ENCODE results near the gene B4GALT2.

B4GALT2 gene

DNA sequence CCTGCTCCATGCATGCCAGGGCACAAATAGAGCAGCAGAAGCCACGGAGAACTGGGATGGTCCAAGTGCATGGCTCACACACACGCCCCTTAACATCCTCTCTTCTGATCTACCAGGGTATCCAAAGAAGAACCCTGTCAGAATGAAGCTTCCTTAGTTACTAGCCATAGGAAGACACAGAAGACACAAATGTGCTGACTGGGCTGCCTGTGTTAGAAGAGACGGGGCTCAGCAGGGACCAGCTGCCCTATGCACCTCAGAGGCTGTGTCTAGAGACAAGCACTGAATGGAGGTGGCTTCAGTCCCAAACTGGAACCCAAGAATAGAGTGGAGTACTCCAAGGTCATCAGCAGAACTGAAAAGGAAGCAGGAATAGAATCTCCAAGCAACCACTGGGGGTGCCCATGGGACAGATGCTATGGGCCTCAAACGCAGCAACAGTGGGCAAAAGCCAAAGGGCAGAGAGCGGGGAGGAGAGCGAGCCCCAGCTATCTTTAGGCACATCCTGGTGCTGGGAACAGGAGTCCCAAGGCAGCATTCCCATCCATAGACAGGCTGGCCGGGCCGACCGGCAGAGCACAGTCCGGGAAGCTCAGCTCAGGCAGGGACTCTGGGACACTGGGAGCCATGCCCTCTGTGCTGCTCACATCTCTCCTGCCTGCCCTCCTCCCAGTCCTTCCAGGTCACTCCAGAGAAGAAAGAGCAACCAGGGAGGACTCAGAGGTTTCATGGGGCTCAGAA, 42.7 kb downstream of the B4GALT2 start:
- Histone ChIP-seq H3K36me3 (ENCODE audit: control insufficient read depth in 2 of 2, insufficient read depth in 2 of 2, low read length in 2 of 2) (peaks cover 0 to 3% of the 10 kb centered on the region in 2 donors), H3K9me3 (ENCODE audit: control insufficient read depth in 2 of 2, low read length in 2 of 2) (no peaks in the 10 kb centered on the region), H3K9ac (ENCODE audit: low read length in 2 of 2) (no peak overlapping the region), H3K4me1 (ENCODE audit: control insufficient read depth, insufficient read depth, low read length) (no peaks in the 10 kb centered on the region), H3K4me3 (ENCODE audit: low read length in 2 of 2) (no peak overlapping the region), H3K27me3 (ENCODE audit: control insufficient read depth in 1 of 2, insufficient read depth in 2 of 2, low read length in 2 of 2) (no peaks in the 10 kb centered on the region), H3K27ac (ENCODE audit: low read length) (no peak overlapping the region)

DNA sequence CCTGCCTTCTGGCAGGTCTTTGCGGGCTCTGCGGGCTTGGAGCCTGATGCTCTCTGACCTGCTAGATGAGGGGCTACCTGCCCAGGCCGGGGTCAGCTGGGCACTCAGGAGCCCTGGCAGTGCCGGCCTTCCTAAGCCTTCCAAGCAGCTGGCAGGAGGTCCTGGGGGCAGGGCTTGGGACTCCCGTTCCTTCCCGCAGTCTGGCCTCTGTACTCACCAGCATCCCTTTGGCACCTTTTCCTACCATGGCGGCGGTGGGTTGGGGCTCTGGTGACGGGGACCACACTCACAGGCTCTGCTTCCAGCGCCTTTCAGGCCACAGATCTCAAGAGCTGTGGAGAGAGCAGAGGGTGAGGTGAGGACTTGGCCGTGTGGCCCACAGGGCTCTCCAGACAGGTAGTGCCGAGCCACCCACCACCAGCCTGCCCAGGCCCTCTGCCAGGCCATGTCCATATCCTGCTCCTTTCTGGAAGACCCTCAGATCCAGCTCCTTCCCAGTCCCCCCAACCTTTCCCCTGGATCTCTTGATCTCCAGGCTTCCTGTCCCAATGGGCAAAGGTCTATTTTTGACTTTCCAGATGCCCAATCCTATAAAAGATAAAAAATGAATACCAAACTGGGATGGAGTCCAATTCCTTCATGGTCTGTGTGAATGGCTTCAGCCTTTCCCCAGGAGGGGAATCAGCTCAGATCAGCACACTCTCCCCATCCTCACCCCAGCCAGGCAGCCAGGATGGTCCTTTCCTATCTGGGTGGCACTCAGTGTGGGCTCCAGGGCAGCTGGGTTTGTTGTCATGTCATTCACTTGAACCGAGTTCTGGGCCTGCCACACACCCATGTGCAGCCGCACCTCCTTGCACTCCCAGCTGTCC, 45.3 kb downstream of the B4GALT2 start:
- H3K4me3 ChIP-seq (ENCODE audit: low read length in 2 of 2): no peak overlapping the region
- peaks cover 0 to 3% of the 10 kb centered on the region in 2 donors for H3K36me3 ChIP-seq (ENCODE audit: control insufficient read depth in 2 of 2, insufficient read depth in 2 of 2, low read length in 2 of 2)
- no peak overlapping the region for H3K27ac ChIP-seq (ENCODE audit: low read length)
- peaks cover 2% of the 10 kb centered on the region for H3K4me1 ChIP-seq (ENCODE audit: control insufficient read depth, insufficient read depth, low read length)
- H3K9ac ChIP-seq (ENCODE audit: low read length in 2 of 2): no peak overlapping the region
- no peaks in the 10 kb centered on the region for H3K27me3 ChIP-seq (ENCODE audit: control insufficient read depth in 1 of 2, insufficient read depth in 2 of 2, low read length in 2 of 2)
- no peaks in the 10 kb centered on the region for H3K9me3 ChIP-seq (ENCODE audit: control insufficient read depth in 2 of 2, low read length in 2 of 2)

DNA sequence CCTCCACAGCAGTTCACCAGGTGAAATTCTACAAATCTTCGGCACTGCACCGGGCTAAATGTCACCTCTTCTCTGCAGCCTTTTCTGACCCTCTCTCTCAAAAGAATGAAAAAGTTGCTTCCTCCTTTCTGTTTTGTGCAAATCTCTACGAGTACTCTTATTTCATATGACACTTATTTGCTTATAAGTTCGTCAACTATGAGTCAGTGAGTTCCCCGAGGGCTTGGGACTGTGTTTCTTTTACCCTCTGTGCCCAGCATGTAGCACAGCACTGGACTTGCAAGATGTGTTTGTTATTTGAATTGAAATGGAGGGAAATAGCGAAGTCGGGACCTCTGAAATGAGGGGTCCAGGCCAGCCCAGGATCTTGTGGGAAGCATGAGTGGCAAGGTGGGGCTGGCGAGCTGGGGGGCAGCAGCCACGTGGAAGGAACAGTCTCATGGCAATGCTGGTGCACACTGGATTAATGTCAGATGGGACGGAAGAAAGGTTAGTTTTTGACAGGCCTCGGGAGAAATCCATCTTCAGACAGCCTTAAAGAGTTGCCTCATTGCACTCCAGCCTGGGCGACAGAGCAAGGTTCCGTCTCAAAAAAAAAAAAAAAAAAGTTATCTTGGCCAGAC, 46.0 kb downstream of the B4GALT2 start:
- Histone ChIP-seq H3K27ac (ENCODE audit: low read length) (no peak overlapping the region), H3K9me3 (ENCODE audit: control insufficient read depth in 2 of 2, low read length in 2 of 2) (no peaks in the 10 kb centered on the region), H3K4me3 (ENCODE audit: low read length in 2 of 2) (no peak overlapping the region), H3K4me1 (ENCODE audit: control insufficient read depth, insufficient read depth, low read length) (peaks cover 7% of the 10 kb centered on the region), H3K9ac (ENCODE audit: low read length in 2 of 2) (no peak overlapping the region), H3K27me3 (ENCODE audit: control insufficient read depth in 1 of 2, insufficient read depth in 2 of 2, low read length in 2 of 2) (no peaks in the 10 kb centered on the region), H3K36me3 (ENCODE audit: control insufficient read depth in 2 of 2, insufficient read depth in 2 of 2, low read length in 2 of 2) (peaks cover 0 to 3% of the 10 kb centered on the region in 2 donors)

DNA sequence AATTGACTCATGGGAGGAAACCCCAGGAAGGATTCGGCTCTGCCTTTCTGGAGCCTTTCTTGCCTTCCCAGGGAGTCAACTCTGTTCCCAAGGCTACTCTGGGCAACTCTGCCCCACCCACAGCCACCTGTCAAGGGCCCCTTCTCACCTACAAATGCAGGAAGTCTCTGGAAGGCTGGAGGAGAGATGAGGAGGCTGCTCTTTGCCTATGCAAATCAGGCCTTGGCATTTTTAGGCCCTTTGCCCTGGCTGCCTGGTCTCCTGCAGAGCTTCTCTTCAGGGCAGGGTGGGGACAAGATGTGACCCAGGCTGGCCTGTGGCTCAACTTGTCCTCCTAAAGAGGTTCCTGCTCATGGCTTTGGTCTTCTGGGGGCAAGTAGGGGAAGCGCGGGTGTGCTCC, 46.8 kb downstream of the B4GALT2 start:
- peaks cover 7% of the 10 kb centered on the region for H3K4me1 ChIP-seq (ENCODE audit: control insufficient read depth, insufficient read depth, low read length)
- H3K9ac ChIP-seq (ENCODE audit: low read length in 2 of 2): no peak overlapping the region
- H3K4me3 ChIP-seq (ENCODE audit: low read length in 2 of 2): no peak overlapping the region
- peaks cover 0 to 3% of the 10 kb centered on the region in 2 donors for H3K36me3 ChIP-seq (ENCODE audit: control insufficient read depth in 2 of 2, insufficient read depth in 2 of 2, low read length in 2 of 2)
- H3K27ac ChIP-seq (ENCODE audit: low read length): no peak overlapping the region
- no peaks in the 10 kb centered on the region for H3K9me3 ChIP-seq (ENCODE audit: control insufficient read depth in 2 of 2, low read length in 2 of 2)
- H3K27me3 ChIP-seq (ENCODE audit: control insufficient read depth in 1 of 2, insufficient read depth in 2 of 2, low read length in 2 of 2): no peaks in the 10 kb centered on the region

DNA sequence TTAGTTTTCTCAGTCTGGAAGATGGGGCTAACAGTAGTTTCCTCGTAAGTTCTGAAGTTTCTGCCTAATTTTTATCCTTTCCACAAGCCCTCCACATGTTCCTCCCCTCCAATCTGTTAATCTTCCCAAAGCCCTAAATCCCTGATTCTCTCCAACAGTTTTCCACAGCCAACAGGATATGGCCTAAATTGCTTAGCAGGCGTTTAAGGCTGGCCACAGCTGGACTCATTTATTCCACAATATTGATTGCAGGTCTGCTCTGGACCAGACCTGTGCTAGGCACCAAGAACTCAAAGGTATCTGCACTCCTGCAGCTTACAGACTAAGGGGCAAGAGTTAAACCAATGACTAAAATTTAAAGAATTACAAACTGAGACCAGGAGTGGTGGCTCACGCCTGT, 48.3 kb downstream of the B4GALT2 start:
- H3K4me1 ChIP-seq (ENCODE audit: control insufficient read depth, insufficient read depth, low read length): peaks cover 20% of the 10 kb centered on the region
- H3K9me3 ChIP-seq (ENCODE audit: control insufficient read depth in 2 of 2, low read length in 2 of 2): no peaks in the 10 kb centered on the region
- H3K27ac ChIP-seq (ENCODE audit: low read length): no peak overlapping the region
- no peak overlapping the region for H3K9ac ChIP-seq (ENCODE audit: low read length in 2 of 2)
- H3K4me3 ChIP-seq (ENCODE audit: low read length in 2 of 2): no peak overlapping the region
- no peaks in the 10 kb centered on the region for H3K36me3 ChIP-seq (ENCODE audit: control insufficient read depth in 2 of 2, insufficient read depth in 2 of 2, low read length in 2 of 2)
- no peaks in the 10 kb centered on the region for H3K27me3 ChIP-seq (ENCODE audit: control insufficient read depth in 1 of 2, insufficient read depth in 2 of 2, low read length in 2 of 2)

DNA sequence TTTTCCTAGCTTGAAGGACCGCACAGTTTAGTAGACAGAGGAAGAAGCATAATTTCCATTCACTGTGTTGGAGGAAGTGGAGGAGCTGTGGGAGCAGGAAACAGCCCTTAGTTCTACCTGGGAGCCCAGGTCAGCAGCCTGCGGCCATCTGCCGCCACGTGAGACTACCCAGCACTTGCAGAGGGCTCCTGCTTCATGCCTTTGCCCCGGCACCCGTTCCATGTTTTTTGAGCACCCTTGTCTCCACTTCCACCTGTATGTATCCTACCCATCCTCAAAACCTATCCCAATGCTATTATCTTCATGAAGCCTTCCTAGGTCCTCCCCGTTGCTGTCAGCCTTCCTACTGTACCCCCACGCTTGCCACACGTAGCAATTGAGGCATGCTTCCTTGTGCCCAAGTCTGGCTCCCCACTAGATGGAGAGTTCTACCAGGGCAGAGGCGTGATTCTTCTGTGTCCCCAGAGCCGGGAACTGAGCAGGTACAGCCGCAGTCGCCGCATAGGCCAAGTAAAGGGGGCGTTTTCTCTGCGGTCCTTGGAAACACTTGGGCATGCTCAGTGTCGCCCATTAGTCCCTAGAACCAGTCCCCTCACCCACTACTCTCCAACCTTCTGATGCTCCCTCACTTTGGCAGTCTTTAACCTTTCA, 50.4 kb downstream of the B4GALT2 start:
- Histone ChIP-seq H3K9ac (ENCODE audit: low read length in 2 of 2) (peak overlapping the region; percentile 74 to 76), H3K9me3 (ENCODE audit: control insufficient read depth in 2 of 2, low read length in 2 of 2) (no peaks in the 10 kb centered on the region), H3K4me3 (ENCODE audit: low read length in 2 of 2) (peak overlapping the region; percentile 83 to 89), H3K36me3 (ENCODE audit: control insufficient read depth in 2 of 2, insufficient read depth in 2 of 2, low read length in 2 of 2) (no peaks in the 10 kb centered on the region), H3K27ac (ENCODE audit: low read length) (peak overlapping the region; percentile 67), H3K4me1 (ENCODE audit: control insufficient read depth, insufficient read depth, low read length) (peaks cover 30% of the 10 kb centered on the region), H3K27me3 (ENCODE audit: control insufficient read depth in 1 of 2, insufficient read depth in 2 of 2, low read length in 2 of 2) (no peaks in the 10 kb centered on the region)

DNA sequence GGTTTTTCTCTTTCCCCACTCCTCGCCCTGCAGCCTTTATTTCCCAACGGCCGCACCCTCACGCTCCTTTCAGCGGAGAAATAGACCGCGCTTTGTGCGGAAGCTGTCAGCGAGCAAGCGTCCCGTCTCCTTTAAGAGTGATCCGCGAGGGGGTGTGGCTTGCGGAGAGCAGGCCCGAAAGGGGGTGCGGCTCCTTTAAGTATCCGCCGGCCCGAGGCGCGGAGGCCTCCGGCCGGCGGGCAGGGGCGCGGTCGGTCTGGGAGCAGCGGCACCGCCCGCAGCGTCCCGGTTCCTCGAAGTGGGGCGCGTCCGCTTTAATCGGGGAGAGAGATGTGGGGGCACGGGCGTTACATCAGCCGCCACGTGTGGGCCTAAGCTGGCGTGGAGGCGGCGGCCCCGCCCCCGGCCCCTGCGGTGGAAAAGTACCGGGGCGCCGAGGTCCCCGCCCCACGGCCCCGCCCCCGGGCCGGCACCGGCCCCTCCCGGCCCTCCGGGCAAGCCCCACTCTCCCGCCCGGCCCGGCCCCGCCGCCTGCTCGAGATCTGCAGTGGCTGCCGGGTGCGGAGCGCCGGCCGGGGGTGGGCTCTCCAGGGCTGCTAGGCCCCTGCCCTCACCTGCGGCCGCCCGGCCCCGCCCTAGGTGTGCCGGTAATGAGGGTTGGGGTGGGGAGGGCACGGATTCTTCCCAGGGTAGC, 51.0 kb downstream of the B4GALT2 start:
- Histone ChIP-seq H3K4me3 (ENCODE audit: low read length in 2 of 2) (peak overlapping the region; percentile 83 to 89), H3K9ac (ENCODE audit: low read length in 2 of 2) (peak overlapping the region; percentile 74 to 76), H3K27ac (ENCODE audit: low read length) (peak overlapping the region; percentile 67), H3K4me1 (ENCODE audit: control insufficient read depth, insufficient read depth, low read length) (peaks cover 35% of the 10 kb centered on the region), H3K27me3 (ENCODE audit: control insufficient read depth in 1 of 2, insufficient read depth in 2 of 2, low read length in 2 of 2) (no peaks in the 10 kb centered on the region), H3K36me3 (ENCODE audit: control insufficient read depth in 2 of 2, insufficient read depth in 2 of 2, low read length in 2 of 2) (no peaks in the 10 kb centered on the region), H3K9me3 (ENCODE audit: control insufficient read depth in 2 of 2, low read length in 2 of 2) (no peaks in the 10 kb centered on the region)

DNA sequence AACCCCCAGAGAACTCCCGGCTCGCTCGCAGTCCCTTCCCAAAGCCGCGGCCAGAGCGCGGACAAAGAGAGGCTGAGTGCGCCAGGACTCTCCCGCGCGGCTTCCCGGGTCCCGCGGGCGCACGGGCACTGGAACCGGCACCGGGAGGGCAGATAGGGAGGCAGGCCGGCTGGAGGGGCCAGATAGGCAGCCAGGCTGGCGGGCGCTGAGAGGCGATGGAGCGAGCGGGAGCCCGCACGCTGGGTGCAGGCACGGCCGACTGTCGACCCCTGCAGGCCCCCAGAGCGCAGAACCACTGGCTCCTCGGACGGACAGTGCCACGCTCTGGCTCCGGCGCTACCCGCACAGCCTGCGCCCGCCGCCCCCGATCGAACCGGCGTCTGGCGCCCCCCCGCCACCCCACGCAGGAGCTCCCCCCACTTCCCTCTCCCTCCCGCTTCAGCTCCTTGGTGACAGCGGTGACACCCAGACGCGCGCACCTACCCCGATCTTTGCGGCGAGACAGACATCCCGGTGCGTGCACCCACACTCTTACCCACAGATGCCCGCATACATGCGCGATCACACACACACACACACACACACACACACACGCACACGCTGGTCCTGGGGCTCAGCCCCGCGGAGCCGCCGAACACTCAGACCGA, 51.7 kb downstream of the B4GALT2 start:
- H3K4me3 ChIP-seq (ENCODE audit: low read length in 2 of 2): peak overlapping the region; percentile 67 to 83
- H3K27ac ChIP-seq (ENCODE audit: low read length): peak overlapping the region; percentile 58
- H3K4me1 ChIP-seq (ENCODE audit: control insufficient read depth, insufficient read depth, low read length): peaks cover 41% of the 10 kb centered on the region
- no peaks in the 10 kb centered on the region for H3K27me3 ChIP-seq (ENCODE audit: control insufficient read depth in 1 of 2, insufficient read depth in 2 of 2, low read length in 2 of 2)
- H3K36me3 ChIP-seq (ENCODE audit: control insufficient read depth in 2 of 2, insufficient read depth in 2 of 2, low read length in 2 of 2): no peaks in the 10 kb centered on the region
- H3K9ac ChIP-seq (ENCODE audit: low read length in 2 of 2): peak overlapping the region; percentile 51 to 64
- H3K9me3 ChIP-seq (ENCODE audit: control insufficient read depth in 2 of 2, low read length in 2 of 2): no peaks in the 10 kb centered on the region

DNA sequence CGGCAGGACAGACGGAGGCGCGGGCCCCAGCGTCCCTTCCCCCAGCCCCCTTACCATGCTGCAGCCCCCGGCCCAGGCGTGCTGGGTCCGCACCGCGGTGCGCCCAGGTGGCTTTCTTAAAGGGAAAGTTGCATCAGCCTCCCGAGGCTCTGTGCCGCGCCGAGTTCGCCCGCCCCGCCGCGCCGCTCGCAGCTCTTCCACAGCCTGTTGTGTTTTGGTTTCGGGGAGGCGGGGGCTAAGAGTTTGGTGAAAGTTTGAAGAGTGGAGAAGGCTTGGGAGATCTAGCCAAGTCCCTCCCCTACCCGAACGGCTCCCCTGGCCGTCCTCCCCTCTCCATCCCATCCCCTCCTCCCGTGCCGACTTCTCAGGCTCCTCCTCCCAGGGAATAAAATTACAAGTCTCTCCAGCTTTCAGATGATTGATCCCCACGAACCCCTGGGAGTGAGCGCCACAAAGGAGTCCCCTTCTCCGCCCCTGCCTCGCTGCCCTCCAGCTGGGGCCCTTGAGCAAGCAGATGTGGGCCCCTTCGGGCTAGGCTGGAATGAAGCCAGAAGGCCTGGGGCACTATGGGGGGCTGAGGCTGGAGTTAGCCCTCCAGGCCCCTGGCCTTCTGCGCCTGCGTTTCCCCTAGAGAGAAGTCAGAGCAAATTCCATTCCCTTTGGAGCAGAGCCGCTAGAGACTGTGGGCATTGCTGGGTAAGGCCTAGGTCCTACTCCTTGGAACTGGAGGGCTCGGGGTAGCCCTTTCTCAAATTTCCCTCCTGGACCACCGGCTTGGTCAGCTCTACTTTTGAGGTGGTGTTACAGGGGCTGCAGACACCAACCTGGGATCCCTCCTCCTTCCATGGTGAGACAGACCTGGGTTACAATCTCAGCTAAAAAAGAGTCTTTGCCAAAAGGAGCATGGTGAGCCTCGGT, 52.5 kb downstream of the B4GALT2 start, which contains the start of gene SLC6A9:
SLC6A9 (minus strand) TSS at position 211 of the 918 bp plus-strand sequence. CDS start 7,185 bp downstream, outside the sequence.
- Histone ChIP-seq H3K27me3 (ENCODE audit: control insufficient read depth in 1 of 2, insufficient read depth in 2 of 2, low read length in 2 of 2) (no peaks in the 10 kb centered on the region), H3K27ac (ENCODE audit: low read length) (peak within 1 kb of the TSS; percentile 58), H3K9me3 (ENCODE audit: control insufficient read depth in 2 of 2, low read length in 2 of 2) (no peaks in the 10 kb centered on the region), H3K9ac (ENCODE audit: low read length in 2 of 2) (peak within 1 kb of the TSS; percentile 51 to 64), H3K4me3 (ENCODE audit: low read length in 2 of 2) (peak within 1 kb of the TSS; percentile 67 to 83), H3K4me1 (ENCODE audit: control insufficient read depth, insufficient read depth, low read length) (peaks cover 49% of the 10 kb centered on the region), H3K36me3 (ENCODE audit: control insufficient read depth in 2 of 2, insufficient read depth in 2 of 2, low read length in 2 of 2) (no peaks in the 10 kb centered on the region)
